ENCODE measurements around the gene LRRC19.

LRRC19 gene

DNA sequence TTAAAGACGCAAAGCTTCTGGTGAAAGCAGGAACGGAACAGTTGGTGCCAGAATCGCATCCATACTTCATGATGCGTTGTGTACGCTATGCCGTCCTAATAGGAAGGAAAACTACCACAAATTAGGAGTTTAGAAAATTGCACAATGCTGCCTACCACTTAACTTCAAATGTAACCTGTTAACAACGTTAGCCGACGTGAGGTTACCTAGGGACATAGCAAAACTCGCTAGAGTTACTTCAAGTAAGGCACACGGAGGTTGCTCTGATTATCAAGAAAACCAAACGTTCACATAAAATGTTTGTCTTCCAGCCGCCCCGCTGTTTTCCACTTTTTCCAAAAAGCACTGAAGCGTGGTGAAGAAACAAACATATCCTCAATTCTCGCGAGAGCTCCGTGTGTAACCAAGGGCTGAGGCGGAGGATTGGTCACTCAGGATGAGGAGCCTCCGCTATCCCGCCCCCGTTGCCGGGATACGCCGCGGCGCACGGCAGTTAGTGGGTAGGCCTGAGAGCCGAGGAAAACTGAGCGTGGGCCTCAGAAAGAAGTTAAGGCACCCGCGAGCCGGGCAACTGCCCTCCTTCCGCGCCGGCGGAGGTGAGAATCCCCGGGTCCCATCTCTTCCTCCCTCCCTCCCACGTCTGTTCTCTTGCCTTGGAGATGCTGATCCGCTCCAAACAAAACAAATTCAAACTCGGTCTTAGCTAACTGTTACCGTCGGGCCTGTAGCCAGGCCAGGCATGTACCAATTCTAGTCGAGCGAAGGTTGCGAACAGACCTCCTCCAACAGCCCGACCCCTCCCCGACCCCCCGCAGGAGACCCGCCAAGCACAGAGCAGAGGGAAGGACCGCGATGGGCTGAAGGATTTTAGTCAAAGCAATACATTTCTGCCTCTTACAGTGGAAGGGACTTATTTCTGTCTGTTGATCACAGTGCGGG, 49.3 kb downstream of the LRRC19 start, which contains the start of gene IFT74:
Gene IFT74, plus strand, starts transcription at position 492 of the 939 bp plus-strand sequence. CDS start 5,556 bp downstream, outside the sequence.
- peak; percentile 92 for DNase-seq

DNA sequence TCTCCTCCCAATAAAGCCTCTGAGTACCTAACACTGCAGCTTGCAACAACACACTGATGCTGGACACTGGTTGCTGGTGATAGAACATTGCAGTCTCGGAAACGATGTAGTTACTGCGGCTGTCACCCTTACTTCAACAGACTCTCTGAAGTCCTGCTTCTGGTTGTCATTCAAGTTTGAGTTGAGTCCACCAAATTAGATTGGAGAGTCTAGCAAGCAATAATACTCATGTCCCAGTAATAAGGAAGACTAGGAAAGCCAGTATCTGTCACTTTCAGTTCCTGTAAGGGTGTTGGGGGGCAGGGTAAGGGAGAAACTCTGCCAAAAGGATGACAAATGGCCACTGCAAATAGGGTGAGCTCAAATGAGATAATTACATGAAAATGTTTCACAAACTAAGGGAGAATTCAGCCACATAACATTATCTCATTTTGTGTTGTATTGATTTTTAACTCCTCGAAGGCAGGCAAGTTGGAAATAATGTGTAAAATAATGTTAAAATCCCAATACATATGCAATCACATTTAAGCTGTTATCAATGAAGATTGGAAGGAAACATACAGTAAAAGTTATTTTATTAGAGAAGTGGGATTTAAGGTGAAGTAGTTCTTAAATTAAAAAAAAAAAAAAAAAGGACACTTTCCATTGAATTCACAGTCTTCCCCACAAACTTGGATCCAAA, 50.1 kb downstream of the LRRC19 start:
- no peak for DNase-seq

DNA sequence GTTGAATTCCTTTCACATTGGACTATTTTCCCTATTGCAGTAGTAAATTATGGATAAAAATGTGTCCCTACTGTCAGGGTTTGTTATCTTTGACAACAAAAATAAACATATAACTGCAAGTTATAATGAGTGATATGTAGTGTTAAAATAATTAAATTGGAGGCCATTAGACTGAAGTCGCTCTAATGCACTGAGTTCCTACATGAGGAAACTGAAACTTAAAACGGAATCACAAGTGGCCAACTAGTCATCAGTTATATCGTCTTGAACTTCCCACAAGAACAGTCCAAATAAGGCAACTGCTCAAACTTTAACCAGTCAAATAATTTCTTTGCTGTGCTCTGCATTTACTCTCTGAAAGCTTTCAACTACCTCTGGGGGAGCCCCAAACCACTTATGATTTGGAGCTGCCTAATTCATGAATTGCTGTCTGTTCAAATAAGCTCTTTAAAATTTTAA, 51.4 kb downstream of the LRRC19 start:
- DNase-seq = no peak

DNA sequence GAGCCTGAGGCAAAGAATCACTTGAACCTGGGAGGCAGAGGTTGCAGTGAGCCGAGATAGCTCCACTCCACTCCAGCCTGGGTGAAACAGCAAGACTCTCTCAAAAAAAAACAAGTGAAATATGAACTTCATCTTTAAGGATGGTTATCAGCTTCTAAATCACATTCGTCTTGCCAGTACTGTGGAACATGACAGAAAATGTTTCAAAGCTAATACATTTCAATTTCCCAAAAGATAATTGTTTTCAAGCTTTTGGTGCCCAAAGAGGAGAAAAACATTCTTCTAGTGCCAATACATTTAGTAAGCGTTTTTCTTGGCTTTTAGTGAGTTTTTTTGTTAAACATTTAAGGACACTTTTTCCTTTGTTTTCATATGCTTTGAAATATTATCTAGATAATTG, 53.7 kb downstream of the LRRC19 start:
- DNase-seq = no peak

DNA sequence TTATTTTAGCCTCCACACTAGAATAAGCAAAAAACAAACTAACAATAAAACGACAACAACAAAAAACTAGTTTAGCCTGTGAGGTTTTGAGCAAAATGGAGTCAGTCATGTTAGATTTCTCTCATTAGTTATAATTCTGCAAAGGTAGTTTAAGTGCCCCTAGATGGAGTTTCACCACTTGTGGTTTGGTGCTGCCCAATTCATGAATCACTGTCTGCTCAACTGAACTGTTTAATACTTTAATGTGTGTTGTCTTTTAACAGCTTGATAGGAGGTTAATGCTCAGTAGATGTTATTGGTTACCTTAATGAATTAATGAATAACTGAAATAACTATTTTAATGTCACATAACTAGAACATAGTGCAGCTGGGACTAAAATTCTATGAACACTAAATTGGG, 55.0 kb downstream of the LRRC19 start:
- DNase-seq = no peak

DNA sequence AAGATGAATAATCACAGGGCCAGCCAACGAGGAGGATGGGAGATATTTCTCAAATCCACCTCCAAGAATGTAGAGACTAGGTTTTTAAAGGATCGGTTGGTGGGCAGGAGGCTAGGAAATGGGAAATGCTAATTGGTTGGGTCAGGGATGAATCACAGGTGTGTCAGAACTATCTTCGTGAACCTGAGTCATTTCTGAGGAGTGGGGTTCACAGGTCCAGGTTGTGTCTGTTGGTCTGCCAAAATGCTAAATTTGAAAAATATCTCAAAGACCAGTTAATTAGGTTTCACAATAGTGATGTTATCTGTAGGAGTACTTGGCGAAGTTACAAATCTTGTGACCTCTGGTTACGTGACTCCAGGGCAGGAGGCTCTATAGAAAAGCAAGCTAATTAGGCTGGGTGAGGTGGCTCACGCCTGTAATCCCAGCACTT, 55.8 kb downstream of the LRRC19 start:
- DNase-seq = no peak

DNA sequence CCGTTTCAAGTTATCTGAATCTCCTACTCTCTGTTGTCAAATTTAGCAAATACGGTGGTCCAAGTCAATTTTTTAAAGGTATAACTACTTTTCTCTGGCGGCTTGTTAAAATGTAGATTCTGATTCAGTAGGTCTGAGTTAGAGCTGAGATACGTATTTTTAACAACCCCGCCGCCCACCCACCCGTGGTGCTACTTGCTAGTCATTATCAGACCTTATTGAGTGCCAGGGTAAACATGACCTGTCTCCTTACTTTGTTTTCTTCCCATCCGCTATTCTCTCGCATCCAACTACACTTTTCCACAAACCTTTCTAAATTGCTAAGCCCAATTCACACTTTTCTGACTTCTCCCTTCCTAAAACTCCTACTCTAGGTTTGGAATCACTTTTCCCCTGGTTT, 57.7 kb downstream of the LRRC19 start:
- DNase-seq = peak; percentile 64

DNA sequence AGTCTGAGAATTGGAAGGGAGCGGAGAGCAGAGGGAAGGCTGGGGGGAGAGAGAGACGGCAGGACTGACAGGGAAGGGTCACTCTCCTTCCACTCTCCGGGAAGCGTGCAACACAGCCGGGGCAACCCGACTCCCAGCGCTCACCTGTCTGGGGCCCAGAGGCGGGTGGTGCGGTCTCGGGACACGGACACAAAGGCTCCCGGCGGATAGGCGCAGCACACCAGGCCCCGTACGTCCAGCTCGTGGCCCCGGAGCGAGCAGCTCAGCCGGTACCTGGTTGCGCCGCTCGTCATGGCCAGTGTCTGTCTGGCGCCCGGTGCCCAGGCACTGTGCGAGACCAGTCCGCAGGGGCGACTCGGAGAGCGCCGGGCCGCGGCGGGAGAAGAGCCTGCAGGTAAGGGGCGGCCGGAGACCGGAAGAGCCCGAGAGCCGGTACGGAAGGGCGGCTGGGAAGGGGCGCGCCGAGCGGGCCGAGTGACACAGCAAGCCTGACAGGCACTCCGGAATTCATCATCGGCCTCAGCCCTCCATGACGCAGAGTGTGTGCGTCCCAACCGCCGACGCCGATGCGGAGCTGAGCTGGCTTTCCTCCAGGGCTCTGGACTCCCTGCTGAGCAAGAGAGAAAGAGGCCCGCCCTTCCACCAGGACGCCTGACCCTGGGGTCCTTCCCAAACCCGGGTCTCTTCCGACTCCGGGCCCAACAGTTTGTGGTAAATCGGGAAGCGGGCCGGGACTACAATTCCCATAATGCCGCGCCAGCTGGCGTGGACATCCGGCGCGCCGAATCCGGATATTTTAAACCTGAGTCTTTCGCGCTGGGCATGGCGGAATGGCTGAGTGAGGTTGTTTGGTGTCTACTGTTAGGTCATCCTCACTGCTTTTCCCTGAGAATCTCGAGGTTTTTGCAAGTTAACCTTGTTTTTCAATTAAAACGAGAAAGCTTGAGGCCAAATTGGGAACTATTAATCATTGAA, 58.4 kb downstream of the LRRC19 start, which contains the start of gene PLAA:
Gene PLAA, minus strand, starts transcription at position 490 of the 975 bp plus-strand sequence. Its CDS starts 197 bp downstream, at position 293.
- DNase-seq = peak; percentile 91

DNA sequence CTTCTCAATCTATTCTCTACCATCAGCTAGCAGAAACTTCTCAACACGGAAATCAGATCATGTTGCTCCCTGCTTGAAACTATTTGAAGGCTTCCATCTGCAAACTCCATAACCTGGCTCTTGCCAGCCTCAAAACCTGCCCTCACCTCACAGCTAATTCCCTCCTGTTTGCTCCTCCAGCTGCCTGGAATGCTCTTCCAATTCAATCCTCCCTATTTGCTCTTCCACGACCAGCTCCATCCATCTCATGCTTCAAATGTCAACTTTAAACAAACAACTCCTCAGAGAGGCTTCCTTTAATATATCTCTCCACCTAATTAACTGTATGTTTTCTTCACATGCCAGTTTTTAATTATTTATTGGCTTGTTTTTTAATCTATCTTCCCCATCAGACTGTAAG, 59.9 kb downstream of the LRRC19 start:
- DNase-seq = no peak
